Measurements from ENCODE around the gene CAD.

DNA sequence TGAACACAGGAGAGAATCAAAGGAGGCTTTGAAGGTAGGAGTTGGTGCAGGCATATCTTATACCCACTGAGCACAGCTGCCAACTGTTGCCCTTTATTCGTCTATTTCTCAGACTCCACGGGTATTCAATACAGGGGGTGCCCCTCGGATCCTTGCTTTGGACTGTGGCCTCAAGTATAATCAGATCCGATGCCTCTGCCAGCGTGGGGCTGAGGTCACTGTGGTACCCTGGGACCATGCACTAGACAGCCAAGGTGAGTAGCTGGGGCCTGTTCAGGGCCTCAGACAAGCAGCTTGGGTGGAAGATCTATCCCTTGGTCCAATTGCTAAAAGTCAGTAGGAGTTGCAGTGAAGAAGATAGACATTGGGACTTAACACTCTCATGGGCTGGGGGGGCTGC lies 5.2 kb downstream of the CAD start:
- TF ChIP-seq, protein P1, sequence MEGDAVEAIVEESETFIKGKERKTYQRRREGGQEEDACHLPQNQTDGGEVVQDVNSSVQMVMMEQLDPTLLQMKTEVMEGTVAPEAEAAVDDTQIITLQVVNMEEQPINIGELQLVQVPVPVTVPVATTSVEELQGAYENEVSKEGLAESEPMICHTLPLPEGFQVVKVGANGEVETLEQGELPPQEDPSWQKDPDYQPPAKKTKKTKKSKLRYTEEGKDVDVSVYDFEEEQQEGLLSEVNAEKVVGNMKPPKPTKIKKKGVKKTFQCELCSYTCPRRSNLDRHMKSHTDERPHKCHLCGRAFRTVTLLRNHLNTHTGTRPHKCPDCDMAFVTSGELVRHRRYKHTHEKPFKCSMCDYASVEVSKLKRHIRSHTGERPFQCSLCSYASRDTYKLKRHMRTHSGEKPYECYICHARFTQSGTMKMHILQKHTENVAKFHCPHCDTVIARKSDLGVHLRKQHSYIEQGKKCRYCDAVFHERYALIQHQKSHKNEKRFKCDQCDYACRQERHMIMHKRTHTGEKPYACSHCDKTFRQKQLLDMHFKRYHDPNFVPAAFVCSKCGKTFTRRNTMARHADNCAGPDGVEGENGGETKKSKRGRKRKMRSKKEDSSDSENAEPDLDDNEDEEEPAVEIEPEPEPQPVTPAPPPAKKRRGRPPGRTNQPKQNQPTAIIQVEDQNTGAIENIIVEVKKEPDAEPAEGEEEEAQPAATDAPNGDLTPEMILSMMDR (IDR thresholded peaks at IDR 0.05) = no peak
- no peak for TF ChIP-seq POLR2A (IDR thresholded peaks at IDR 0.05)

Data from lower leg skin (tissue), 3 donors.